Measurements from ENCODE around the gene ELAPOR1.
"Not testable (repeated sequence)": the region's sequence is repeated elsewhere in the genome, so short reads cannot be mapped to it uniquely, and the experiment has no call there.

The ELAPOR1 gene

DNA sequence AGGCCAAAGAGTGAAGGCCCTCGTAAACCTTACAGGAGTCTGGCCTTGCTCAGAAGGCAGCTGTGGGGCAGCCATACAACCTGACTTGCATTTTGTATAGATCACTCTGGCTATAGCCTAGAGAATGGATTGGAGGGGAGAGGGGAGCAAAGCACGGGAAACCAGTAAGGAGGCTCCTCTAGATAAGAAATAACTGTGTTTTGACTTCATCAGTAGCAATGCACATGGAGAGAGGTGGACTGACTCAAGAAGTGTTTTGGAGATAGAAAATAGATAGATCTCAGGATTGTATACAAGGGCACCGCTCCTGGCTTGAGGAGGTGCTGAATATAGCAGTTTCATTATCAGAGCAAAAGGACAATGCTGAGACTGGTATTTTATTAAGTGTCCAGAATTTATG is 26.5 kb downstream of the ELAPOR1 start:
- DNase-seq, result no peak

GRCh38 chr1:109142260-109142659 is 28.3 kb downstream of the ELAPOR1 start:
- DNase-seq, result no peak

- DNase-seq, result not testable (repeated sequence)
Observed at GRCh38 chr1:109142725-109143124, 28.8 kb downstream of the ELAPOR1 start.

DNA sequence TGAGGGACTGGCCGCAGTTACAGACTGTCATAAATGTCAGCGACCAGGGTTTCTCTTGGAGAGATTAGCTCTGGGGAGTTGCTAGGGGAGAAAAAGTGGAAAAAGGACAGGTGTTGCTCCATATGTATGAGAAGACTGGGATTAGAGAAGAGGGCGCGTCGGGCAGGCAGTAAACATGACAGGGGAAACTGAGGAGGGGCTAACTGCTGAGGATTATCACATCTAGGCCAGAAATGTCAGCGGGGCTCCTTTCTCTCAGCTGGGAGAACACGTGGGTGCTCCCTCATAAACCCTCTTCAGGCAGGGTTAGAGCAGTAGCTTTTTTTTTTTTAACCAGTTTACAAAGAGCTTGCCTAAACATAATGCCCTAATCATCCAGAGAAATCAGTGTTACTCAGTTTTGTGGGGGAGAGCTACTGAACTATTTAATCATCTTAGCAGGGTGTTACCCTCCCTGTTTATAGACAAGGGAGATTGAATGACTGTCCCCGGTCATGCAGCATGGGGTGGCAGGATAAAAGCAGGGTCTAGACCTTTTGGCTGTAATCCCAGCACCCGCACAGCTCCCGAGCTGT is 35.2 kb downstream of the ELAPOR1 start:
- DNase-seq, result no peak

GRCh38 chr1:109149874-109150601 is 36.1 kb downstream of the ELAPOR1 start:
- DNase-seq, result no peak

- peak; percentile 41 for DNase-seq
Observed at GRCh38 chr1:109151146-109151990, 37.5 kb downstream of the ELAPOR1 start.

DNA sequence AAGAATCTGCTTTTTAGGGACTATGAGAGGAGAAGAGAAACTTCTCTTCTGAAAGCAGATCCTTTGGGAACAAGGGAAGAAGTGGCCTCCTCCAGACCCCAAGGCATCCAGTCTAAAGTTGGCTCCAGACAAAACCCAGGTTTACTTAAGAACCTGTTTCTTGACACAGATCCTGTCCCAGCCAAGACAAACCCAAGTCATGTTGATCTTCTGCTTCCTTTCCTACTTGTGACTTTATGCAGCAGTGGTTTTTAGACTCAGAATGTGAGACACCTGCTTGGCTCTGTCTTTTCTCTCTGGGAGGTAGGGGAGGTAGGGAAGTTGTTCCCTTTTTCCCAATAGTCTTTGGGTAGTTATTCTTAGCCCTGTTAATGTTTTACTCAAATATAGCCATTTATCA is 38.3 kb downstream of the ELAPOR1 start:
- no peak for DNase-seq

DNA sequence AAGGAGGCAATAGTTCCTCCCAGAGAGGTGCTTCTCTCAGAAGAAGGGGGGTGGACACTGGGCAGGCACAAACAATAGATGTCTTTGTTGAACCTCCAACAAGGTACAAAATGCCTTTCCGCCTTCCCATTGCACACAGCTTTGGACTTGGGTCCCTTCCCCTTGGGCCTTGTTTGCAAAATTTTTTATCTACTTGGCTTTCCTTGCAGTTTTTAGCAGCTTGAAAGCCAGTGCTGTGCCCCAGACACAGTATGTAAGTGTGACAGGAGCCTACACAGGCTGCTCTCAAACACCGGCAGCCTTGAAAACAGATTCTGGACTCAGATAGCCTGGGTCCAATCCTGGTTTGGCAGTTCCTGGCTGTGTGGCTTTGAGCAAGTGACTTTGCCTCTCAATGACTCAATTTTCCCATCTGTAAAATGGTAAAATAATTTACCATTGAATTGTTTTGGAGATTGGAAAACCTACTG is 43.0 kb downstream of the ELAPOR1 start:
- no peak for DNase-seq

DNA sequence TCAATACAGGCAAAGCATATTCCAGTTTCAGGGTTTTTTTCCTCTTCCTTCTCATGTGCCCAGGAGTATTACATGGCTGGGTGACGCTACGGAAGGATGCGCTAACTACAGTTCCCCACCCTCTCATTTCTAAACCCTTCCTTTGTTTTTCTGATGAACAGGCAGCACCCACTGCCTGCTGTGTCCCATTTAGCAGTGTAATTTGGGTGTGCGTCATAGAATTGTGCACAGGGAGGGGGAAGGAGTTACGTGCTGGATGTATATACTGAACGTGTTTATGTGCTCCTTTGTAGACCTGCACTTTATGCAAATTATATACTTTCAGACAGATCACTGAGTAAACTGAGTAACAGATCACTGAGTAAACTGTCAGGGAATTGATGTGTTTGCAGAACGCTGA is 44.5 kb downstream of the ELAPOR1 start:
- peak; percentile 46 for DNase-seq

DNA sequence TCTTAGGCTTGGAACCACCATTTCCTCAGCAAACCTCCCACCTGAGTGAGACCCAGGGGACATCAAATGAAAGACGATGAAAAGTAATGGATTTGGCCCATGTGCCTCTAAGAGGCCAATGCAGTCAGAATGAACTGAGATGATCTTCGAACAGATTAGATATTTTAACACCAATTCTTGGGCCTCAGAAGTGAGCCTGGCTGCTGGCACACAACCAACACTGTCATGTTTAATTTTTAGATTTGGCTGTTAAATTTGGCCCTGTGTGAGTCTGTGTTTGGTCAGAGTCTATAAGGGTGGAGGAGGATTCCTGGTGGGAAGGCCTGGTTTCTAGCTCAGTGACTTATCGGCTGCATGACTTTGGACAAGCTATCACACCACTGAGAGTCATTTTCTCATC is 45.4 kb downstream of the ELAPOR1 start:
- DNase-seq, result no peak

- no peak for DNase-seq
Observed at GRCh38 chr1:109160071-109160840, 46.3 kb downstream of the ELAPOR1 start.

GRCh38 chr1:109161858-109162606 is 48.1 kb downstream of the ELAPOR1 start:
- no peak for DNase-seq

DNA sequence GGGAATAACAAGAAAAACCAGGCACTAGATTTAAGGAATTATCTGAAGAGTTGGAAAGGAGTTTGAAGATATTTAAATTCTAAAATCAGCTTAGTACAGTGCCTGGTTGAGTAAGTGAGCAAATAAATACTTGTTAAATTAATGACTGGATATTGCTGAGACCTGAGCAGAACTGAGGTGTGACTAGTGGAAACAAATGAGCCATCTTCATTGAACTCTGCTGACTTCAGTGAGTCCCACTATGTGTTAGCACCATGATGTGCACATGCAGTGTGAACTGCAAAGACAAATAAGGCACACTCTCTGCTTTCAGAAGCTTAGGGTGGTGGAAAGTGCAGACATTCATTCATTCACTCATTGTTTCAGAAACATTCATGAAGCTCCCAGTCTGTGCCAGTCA is 48.7 kb downstream of the ELAPOR1 start:
- no peak for DNase-seq

DNA sequence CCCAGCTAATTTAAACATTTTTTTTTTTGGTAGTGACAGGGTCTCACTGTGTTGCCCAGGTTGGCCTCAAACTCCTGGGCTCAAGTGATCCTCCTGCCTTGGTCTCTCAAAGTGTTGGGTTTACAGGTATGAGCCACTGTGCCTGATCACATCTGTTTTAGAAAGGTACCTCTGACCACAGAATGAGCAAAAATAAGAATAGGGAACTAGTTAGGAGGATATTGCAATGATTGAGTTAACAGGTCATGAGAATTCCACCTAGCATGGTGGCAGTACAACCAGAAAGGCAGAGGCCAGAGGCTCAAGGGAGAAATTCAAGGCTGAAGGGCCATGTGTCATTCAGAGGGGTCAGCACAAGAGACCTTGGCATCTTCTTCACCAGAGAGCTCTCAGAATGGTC is 49.6 kb downstream of the ELAPOR1 start:
- DNase-seq, result no peak
